Common myeloid progenitor, CD34-positive (primary cell): ENCODE results near the gene TMED4.
"Not testable (repeated sequence)": the region's sequence is repeated elsewhere in the genome, so short reads cannot be mapped to it uniquely, and the experiment has no call there.

Experiments
- CTCF ChIA-PET: fragments of 350-600 bp; sonication (Branson Sonifier 250); formaldehyde crosslinking; loops from one replicate; lab custom pipeline; 2021; ENCODE audit warnings: antibody characterized with exemption; lab: Charles Lee
- POLR2A ChIA-PET: fragments of 350-600 bp; sonication (Branson Sonifier 250); formaldehyde crosslinking; loops from one replicate; lab custom pipeline; 2021; ENCODE audit warnings: antibody characterized with exemption; lab: Charles Lee
- DNase-seq, 3 donors: peaks; one replicate each; pipeline versions ENCODE4 v3.0.0 to v3.0.0-alpha.2; 2013
- H3K27ac ChIP-seq, 2 experiments: 1 replicate in 1 of 2; 2 replicates in 1 of 2; pipeline ENCODE4 v1.7.0; 2013; ENCODE audit warnings: inconsistent platforms in 2 of 2, low read length in 2 of 2, mild to moderate bottlenecking in 2 of 2, low read depth in 1 of 2, moderate library complexity in 1 of 2; ENCODE audit not compliant: severe bottlenecking in 2 of 2, insufficient read depth in 1 of 2, poor library complexity in 1 of 2
- H3K27me3 ChIP-seq, 5 experiments: replicated peaks in 2 of 5; 1 replicate in 3 of 5; 2 replicates in 2 of 5; pipeline versions ENCODE4 v1.6.1 to v1.7.0; 2013; ENCODE audit warnings: low read length in 4 of 5, mild to moderate bottlenecking in 2 of 5, moderate library complexity in 2 of 5, inconsistent platforms in 1 of 5; ENCODE audit not compliant: insufficient read depth in 5 of 5, control insufficient read depth in 4 of 5
- H3K36me3 ChIP-seq, 4 experiments: 1 replicate in 2 of 4; 2 replicates in 2 of 4; pipeline versions ENCODE4 v1.6.1 to v1.7.0; 2013; ENCODE audit warnings: low read length in 3 of 4, control low read depth in 1 of 4, mild to moderate bottlenecking in 1 of 4; ENCODE audit not compliant: control insufficient read depth in 4 of 4, insufficient read depth in 4 of 4
- H3K4me1 ChIP-seq, 4 experiments: 1 replicate in 3 of 4; 2 replicates in 1 of 4; pipeline versions ENCODE4 v1.6.1 to v1.7.1; 2013; ENCODE audit warnings: low read length in 3 of 4, mild to moderate bottlenecking in 3 of 4, control low read depth in 1 of 4, inconsistent platforms in 1 of 4, moderate library complexity in 1 of 4; ENCODE audit not compliant: control insufficient read depth in 4 of 4, insufficient read depth in 4 of 4; ENCODE audit errors: control extremely low read depth in 1 of 4
- H3K4me3 ChIP-seq, 7 experiments: 1 replicate in 4 of 7; 2 replicates in 3 of 7; pipeline versions ENCODE4 v1.5.1 to v1.7.0; 2013; ENCODE audit warnings: mild to moderate bottlenecking in 7 of 7, low read length in 6 of 7, moderate library complexity in 6 of 7, inconsistent platforms in 2 of 7, low read depth in 2 of 7, control low read depth in 1 of 7; ENCODE audit not compliant: insufficient read depth in 4 of 7, control insufficient read depth in 1 of 7; ENCODE audit errors: extremely low read depth in 1 of 7
- H3K9me3 ChIP-seq, 5 experiments: 1 replicate in 4 of 5; 2 replicates in 1 of 5; pipeline versions ENCODE4 v1.6.1 to v1.7.1; 2013; ENCODE audit warnings: low read length in 4 of 5, mild to moderate bottlenecking in 2 of 5, inconsistent platforms in 1 of 5, low read depth in 1 of 5, moderate library complexity in 1 of 5; ENCODE audit not compliant: control insufficient read depth in 4 of 5, insufficient read depth in 2 of 5; ENCODE audit errors: control extremely low read depth in 1 of 5
- WGBS: methylation state at CpG from one replicate; pipeline ENCODE4 v1.1.5; 2013; ENCODE audit not compliant: insufficient coverage; 5-methylcytosine and 5-hydroxymethylcytosine counted together

TMED4 gene

DNA sequence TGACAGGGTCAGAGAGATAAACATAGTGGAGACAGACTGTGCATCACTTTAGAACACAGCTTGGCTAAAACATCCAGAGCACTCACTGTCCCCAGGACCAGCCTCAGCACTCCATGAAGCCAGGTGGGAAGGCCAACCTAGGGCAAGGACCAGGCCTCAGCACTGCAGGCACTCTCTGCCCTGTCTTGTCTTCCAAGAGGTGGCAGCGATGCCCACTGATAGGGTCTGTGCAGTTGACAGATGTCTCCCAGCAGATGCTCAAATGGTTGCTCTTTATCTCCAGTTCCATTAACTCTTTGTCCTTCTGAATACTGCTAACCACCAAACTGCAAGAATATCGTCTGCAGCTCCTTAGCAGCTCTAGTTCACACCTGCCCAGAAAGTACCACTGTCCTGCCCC is 17.4 kb downstream of the TMED4 start:
- CTCF ChIA-PET: interaction anchor here (1.0 to 5.0 kb wide), 13 partner anchors 11 to 572 kb away, joined by 3 to 41 read pairs (median 4); partner anchors contain the start of genes DDX56, NPC1L1 and NUDCD3
- POLR2A ChIA-PET: no interaction called here
- Histone ChIP-seq H3K27me3 (no peaks in the 10 kb centered on the region), H3K4me3 (no peak overlapping the region), H3K4me1 (peaks cover 0 to 9% (median 0%) of the 10 kb centered on the region in 4 experiments), H3K9me3 (no peaks in the 10 kb centered on the region), H3K27ac (no peak overlapping the region), H3K36me3 (peaks cover 21 to 60% (median 47%) of the 10 kb centered on the region in 4 experiments)
- 100% methylated on average over 2 of the region's 2 CpGs for WGBS
- DNase-seq: no peak

DNA sequence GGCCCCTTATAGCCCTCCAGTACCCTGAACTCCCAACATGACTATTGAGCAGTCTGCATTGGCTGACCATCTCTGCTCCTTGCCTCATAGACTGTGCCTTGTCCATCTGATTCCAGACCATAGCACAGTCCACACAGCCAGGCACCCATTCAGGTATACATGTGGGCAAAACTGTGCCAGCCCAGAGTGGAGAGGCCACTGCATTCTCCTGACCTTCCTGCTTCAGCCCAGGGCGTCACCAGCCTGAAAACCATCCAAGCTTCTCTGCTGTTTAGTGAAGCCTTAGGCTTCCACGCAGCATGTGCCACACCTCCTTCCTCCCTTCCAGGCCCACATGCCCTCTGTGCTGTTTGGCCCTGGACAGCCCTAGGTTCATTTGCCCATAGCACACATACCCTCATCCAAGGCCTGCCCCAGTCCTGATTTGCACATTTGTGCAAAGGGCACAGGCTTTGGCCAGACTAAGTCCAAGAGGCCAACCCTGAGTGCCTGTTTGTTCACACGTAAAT is 18.8 kb downstream of the TMED4 start:
- Histone ChIP-seq H3K36me3 (peaks cover 14 to 46% (median 34%) of the 10 kb centered on the region in 4 experiments), H3K27ac (no peak overlapping the region), H3K27me3 (no peaks in the 10 kb centered on the region), H3K9me3 (no peaks in the 10 kb centered on the region), H3K4me3 (no peak overlapping the region), H3K4me1 (peaks cover 0 to 9% (median 0%) of the 10 kb centered on the region in 4 experiments)
- 95% methylated on average over 3 of the region's 3 CpGs for WGBS
- ChIA-PET CTCF (interaction anchor here (1.0 to 5.0 kb wide), 2 partner anchors 12 to 215 kb away, joined by 3 to 41 read pairs; partner anchors contain the start of gene DDX56), POLR2A (no interaction called here)
- DNase-seq: no peak

DNA sequence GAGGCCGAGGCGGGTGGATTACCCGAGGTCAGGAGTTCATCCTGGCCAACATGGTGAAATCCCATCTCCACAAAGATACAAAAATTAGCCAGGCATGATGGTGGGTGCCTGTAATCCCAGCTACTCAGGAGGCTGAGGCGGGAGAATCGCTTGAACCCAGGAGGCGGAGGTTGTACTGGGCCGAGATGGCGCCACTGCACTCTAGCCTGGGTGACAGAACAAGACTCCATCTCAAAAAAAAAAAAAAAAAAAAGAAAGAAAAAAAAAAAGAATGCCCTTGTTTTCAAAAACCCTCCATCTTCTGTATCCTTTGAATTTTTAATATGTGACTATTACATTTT is 19.4 kb downstream of the TMED4 start:
- H3K36me3 ChIP-seq: peaks cover 14 to 39% (median 29%) of the 10 kb centered on the region in 4 experiments
- H3K4me3 ChIP-seq, DNase-seq, H3K9me3 ChIP-seq, POLR2A ChIA-PET, H3K27ac ChIP-seq, H3K4me1 ChIP-seq, H3K27me3 ChIP-seq: not testable (repeated sequence)
- WGBS: 100% methylated on average over 2 of the region's 8 CpGs
- CTCF ChIA-PET: interaction anchor here (5.0 kb wide), 1 partner anchor 13 kb away, joined by 41 read pairs; the partner anchor contains the start of gene DDX56

DNA sequence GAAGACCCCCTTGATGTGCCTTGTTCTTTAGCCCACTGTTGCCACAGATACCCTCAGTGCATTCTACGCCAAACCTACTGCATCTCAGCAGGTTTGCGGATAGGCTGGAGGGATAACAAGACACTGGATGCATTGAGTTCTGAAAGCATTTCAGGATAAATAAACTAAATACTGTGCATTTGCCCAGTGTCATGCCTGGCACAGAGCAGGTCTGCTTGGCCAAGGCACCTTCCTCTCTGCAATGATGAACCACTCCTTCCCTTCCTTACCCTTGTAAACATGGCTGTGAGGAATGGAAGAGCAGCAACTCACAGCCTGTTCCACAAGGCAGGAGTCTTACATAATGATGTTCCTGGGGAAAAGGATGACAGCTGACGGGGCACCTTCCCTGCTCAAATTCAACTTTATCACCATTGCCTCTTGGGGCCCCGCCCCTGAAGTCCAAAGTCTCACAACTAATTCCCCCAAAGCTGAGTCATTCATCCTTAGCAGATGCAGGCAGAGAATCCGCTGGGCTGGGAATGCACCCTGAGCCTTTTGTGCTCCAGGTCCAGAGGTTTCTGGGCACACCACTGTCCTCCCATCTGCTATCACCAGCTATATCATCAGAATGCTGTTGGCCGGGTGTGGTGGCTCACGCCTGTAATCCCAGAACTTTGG is 19.9 kb downstream of the TMED4 start:
- no peaks in the 10 kb centered on the region for H3K27me3 ChIP-seq
- ChIA-PET POLR2A (no interaction called here), CTCF (interaction anchor here (1.1 to 5.0 kb wide), 2 partner anchors 10 to 13 kb away, joined by 3 to 41 read pairs; partner anchors contain the start of gene DDX56)
- H3K9me3 ChIP-seq: no peaks in the 10 kb centered on the region
- H3K4me3 ChIP-seq: no peak overlapping the region
- peaks cover 0 to 8% (median 0%) of the 10 kb centered on the region in 4 experiments for H3K4me1 ChIP-seq
- H3K27ac ChIP-seq: no peak overlapping the region
- 100% methylated on average over 1 of the region's 7 CpGs for WGBS
- H3K36me3 ChIP-seq: peaks cover 12 to 34% (median 27%) of the 10 kb centered on the region in 4 experiments
- DNase-seq: peak in 1 of 3 donors; percentile 13

DNA sequence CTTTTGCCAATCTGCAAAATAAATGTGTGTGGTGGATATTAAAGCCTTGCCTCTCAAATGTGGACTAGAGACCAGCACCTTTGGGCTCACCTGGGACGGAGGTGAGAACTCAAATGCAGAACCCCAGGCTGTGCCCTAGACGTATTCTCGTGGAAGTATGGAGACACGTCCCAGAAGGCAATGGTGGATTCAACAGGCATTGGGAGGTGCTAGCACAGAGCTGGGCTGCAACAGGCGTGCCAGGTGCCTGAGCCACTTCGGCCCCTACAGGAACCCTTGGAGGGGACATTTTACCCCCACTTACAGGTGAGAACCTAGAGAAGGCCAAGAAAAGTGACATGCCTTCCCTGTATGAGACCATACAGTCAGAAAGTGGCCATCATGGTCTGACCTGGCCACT is 20.6 kb downstream of the TMED4 start:
- Histone ChIP-seq H3K4me1 (peaks cover 0 to 3% (median 0%) of the 10 kb centered on the region in 4 experiments), H3K9me3 (no peaks in the 10 kb centered on the region), H3K27ac (no peak overlapping the region), H3K4me3 (no peak overlapping the region), H3K36me3 (peaks cover 10 to 30% (median 22%) of the 10 kb centered on the region in 4 experiments), H3K27me3 (no peaks in the 10 kb centered on the region)
- POLR2A ChIA-PET: no interaction called here
- 96% methylated on average over 6 of the region's 6 CpGs for WGBS
- DNase-seq: no peak
- CTCF ChIA-PET: interaction anchor here (1.1 to 1.6 kb wide), 2 partner anchors 11 to 27 kb away, joined by 3 to 5 read pairs; no protein-coding TSS in a partner anchor

DNA sequence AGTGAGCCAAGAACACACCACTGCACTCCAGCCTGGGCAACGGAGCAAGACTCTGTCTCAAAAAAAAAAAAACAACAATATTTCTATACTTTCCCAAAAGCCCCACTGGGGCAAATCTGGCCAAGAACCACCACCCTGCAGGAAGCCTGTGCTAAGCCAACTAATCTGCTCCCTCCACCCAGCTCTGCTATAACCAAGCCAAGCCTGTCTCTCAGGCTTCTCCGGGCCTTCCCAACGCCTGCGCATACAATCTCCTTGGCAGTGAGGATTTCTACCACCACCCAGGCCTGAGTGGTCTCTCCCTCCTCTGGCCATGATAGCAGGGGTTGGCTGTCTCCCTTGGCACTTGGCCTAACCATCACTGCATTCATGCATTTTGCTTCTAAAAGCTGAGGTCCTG is 22.5 kb downstream of the TMED4 start:
- DNase-seq: no peak
- H3K27ac ChIP-seq: no peak overlapping the region
- 100% methylated on average over 3 of the region's 4 CpGs for WGBS
- H3K9me3 ChIP-seq: no peaks in the 10 kb centered on the region
- H3K36me3 ChIP-seq: peaks cover 2 to 12% (median 6%) of the 10 kb centered on the region in 4 experiments
- no peaks in the 10 kb centered on the region for H3K27me3 ChIP-seq
- H3K4me1 ChIP-seq: peaks cover 0 to 3% (median 0%) of the 10 kb centered on the region in 4 experiments
- no peak overlapping the region for H3K4me3 ChIP-seq
- POLR2A ChIA-PET: no interaction called here
- CTCF ChIA-PET: no interaction called here

DNA sequence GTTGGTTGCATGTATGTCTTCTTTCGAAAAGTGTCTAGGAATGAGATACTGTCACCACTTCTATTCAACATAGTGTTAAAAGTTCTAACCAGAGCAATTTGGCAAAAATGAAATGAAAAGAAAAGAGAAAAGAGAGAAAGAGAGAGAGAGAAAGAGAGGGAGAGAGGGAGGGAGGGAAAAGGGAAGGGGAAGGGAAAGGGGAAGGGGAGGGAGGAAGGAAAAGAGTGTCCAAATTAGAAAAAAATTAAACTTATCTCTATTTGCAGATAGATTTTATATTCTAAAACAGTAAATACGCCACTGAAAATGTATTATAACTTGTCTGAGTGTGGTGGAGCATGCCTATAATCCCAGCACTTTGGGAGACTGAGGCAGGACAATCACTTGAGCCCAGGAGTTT is 24.5 kb downstream of the TMED4 start:
- ChIA-PET CTCF (no interaction called here), POLR2A (no interaction called here)
- DNase-seq: no peak
- no peak overlapping the region for H3K27ac ChIP-seq
- H3K27me3 ChIP-seq: no peaks in the 10 kb centered on the region
- no peaks in the 10 kb centered on the region for H3K9me3 ChIP-seq
- peaks cover 0 to 3% (median 0%) of the 10 kb centered on the region in 4 experiments for H3K4me1 ChIP-seq
- H3K4me3 ChIP-seq: no peak overlapping the region
- H3K36me3 ChIP-seq: no peaks in the 10 kb centered on the region
- WGBS: no CpG with 5 or more reads among the region's 2 CpGs
